HCT116 (cell line): ENCODE results near the gene CTIF. TPM values are rescaled to one million over a fixed set of nuclear protein-coding genes. Genes with fewer than 3 reads are reported as not detected.

ENCODE experiments used
- ATAC-seq: fragments of 200-7000 bp; cut with Tn5 transposase; 2 replicates; pipeline ENCODE4 v1.9.1; 2020; ENCODE audit warnings: mild to moderate bottlenecking, moderate library complexity
- BruUV-seq: library from RNA; stranded (reverse); fragments of 400-500 nt; replicated peaks from 2 replicates; lab custom pipeline; 2021; lab: Mats Ljungman, UMichigan
- CTCF ChIA-PET: fragments of 300-600 bp; sonication (Branson Sonifier 250); formaldehyde crosslinking; loops from one replicate; lab custom pipeline; 2021; ENCODE audit warnings: antibody characterized with exemption; lab: Charles Lee
- POLR2A ChIA-PET: fragments of 300-600, 350-600 bp; sonication (Branson Sonifier 250); formaldehyde crosslinking; loops from one replicate; lab custom pipeline; 2021; ENCODE audit warnings: antibody characterized with exemption; lab: Charles Lee
- RAD21 ChIA-PET, 2 experiments: fragments of 300-600 bp; sonication (Branson Sonifier 250); formaldehyde crosslinking; loops; one replicate each; lab custom pipeline; 2023; ENCODE audit warnings: low total read pairs in 2 of 2; ENCODE audit not compliant: uncharacterized antibody in 2 of 2, unreplicated experiment in 2 of 2, low non-redundant PET in 1 of 2; lab: Charles Lee
- DNase-seq: peaks from one replicate; pipeline ENCODE4 v3.0.0-alpha.2; 2010; ENCODE audit warnings: low read depth, low spot score
- H2AFZ ChIP-seq: fragments of 200-600 bp; shearing (Covaris generic), sonication (generic); 2 replicates; pipeline ENCODE4 v1.6.1; 2017; ENCODE audit warnings: low read depth, mixed run types, mixed read lengths, antibody characterized with exemption, low read length; ENCODE audit not compliant: poor library complexity, severe bottlenecking
- H3K27ac ChIP-seq: 2 replicates; pipeline ENCODE4 v1.5.1; 2012; ENCODE audit warnings: low read depth, low read length
- H3K27me3 ChIP-seq: fragments of 200-600 bp; sonication (generic); 2 replicates; pipeline ENCODE4 v1.6.1; 2016; ENCODE audit warnings: mixed run types, low read length, mixed read lengths; ENCODE audit not compliant: insufficient read depth
- H3K36me3 ChIP-seq, 2 experiments: fragments of 200-500 bp in 1 of 2; fragments of 200-600 bp in 1 of 2; sonication (Bioruptor generic) in 1 of 2; sonication (generic) in 1 of 2; 2 replicates each; pipeline versions ENCODE4 v1.5.1 to v1.6.1; 2014 to 2016; ENCODE audit warnings: low read length in 2 of 2, inconsistent platforms in 1 of 2, mixed read lengths in 1 of 2, mixed run types in 1 of 2; ENCODE audit not compliant: insufficient read depth in 2 of 2, control insufficient read depth in 1 of 2
- H3K4me1 ChIP-seq, 2 experiments: fragments of 200-600 bp in 1 of 2; sonication (generic) in 1 of 2; 2 replicates each; pipeline versions ENCODE4 v1.5.1 to v1.6.1; 2012 to 2017; ENCODE audit warnings: low read length in 2 of 2, inconsistent platforms in 1 of 2, mild to moderate bottlenecking in 1 of 2, mixed read lengths in 1 of 2, mixed run types in 1 of 2, moderate library complexity in 1 of 2; ENCODE audit not compliant: insufficient read depth in 2 of 2, control insufficient read depth in 1 of 2
- H3K4me2 ChIP-seq: fragments of 200-600 bp; sonication (generic); 2 replicates; pipeline ENCODE4 v1.6.1; 2017; ENCODE audit warnings: mixed run types, low read length, mixed read lengths
- H3K4me3 ChIP-seq, 2 experiments: fragments of 200-600 bp in 1 of 2; sonication (generic) in 1 of 2; replicated peaks in 1 of 2; 2 replicates each; pipeline ENCODE4 v1.5.1; 2011 to 2016; ENCODE audit warnings: low read length in 2 of 2, control low read depth in 1 of 2, low read depth in 1 of 2, mild to moderate bottlenecking in 1 of 2, mixed read lengths in 1 of 2, mixed run types in 1 of 2
- H3K79me2 ChIP-seq: fragments of 200-600 bp; sonication (generic); 2 replicates; pipeline ENCODE4 v1.6.1; 2017; ENCODE audit warnings: mild to moderate bottlenecking, mixed run types, low read length, moderate library complexity, mixed read lengths; ENCODE audit not compliant: insufficient read depth
- H3K9ac ChIP-seq: fragments of 200-600 bp; sonication (generic); 2 replicates; pipeline ENCODE4 v1.6.1; 2016; ENCODE audit warnings: low read length, mixed read lengths
- H3K9me2 ChIP-seq: fragments of 200-600 bp; sonication (generic), shearing (Covaris generic); 2 replicates; pipeline ENCODE4 v1.6.1; 2017; ENCODE audit warnings: mixed run types, mild to moderate bottlenecking, moderate library complexity; ENCODE audit not compliant: insufficient read depth
- H3K9me3 ChIP-seq, 2 experiments: fragments of 200-500 bp in 1 of 2; fragments of 200-600 bp in 1 of 2; sonication (Bioruptor generic) in 1 of 2; sonication (generic) in 1 of 2; 2 replicates each; pipeline ENCODE4 v1.6.1; 2014 to 2017; ENCODE audit warnings: low read length in 2 of 2, mixed read lengths in 2 of 2, inconsistent platforms in 1 of 2, low read depth in 1 of 2, mild to moderate bottlenecking in 1 of 2, mixed run types in 1 of 2, moderate library complexity in 1 of 2; ENCODE audit not compliant: control insufficient read depth in 1 of 2, insufficient read depth in 1 of 2
- H4K20me1 ChIP-seq: fragments of 200-600 bp; sonication (generic), shearing (Covaris generic); 2 replicates; pipeline ENCODE4 v1.6.1; 2017; ENCODE audit warnings: mixed run types, mild to moderate bottlenecking, moderate library complexity; ENCODE audit not compliant: insufficient read depth
- CBX3 ChIP-seq: IDR thresholded peaks from 2 replicates; pipeline ENCODE4 v1.6.1; 2012; ENCODE audit warnings: low read depth
- ELF1 ChIP-seq: IDR thresholded peaks from 2 replicates; pipeline ENCODE4 v1.6.1; 2012; ENCODE audit warnings: low read depth, borderline replicate concordance
- EZH2 ChIP-seq: fragments of 200-600 bp; sonication (generic); IDR thresholded peaks from 2 replicates; pipeline ENCODE4 v1.6.1; 2017; ENCODE audit warnings: antibody characterized with exemption, mixed run types
- JUND ChIP-seq: IDR thresholded peaks from 2 replicates; pipeline ENCODE4 v1.6.1; 2012
- POLR2A ChIP-seq: IDR thresholded peaks from 2 replicates; pipeline ENCODE4 v1.7.0; 2011; ENCODE audit warnings: borderline replicate concordance; ENCODE audit not compliant: insufficient read depth, insufficient read length; ENCODE audit errors: extremely low read depth
- POLR2AphosphoS5 ChIP-seq: IDR thresholded peaks from 2 replicates; pipeline ENCODE4 v1.6.1; 2011; ENCODE audit warnings: mild to moderate bottlenecking, low read depth, low read length, moderate library complexity
- REST ChIP-seq: IDR thresholded peaks from 2 replicates; pipeline ENCODE4 v1.6.1; 2012; ENCODE audit warnings: low read depth
- SP1 ChIP-seq: IDR thresholded peaks from 2 replicates; pipeline ENCODE4 v1.6.1; 2012; ENCODE audit warnings: low read depth
- ZNF274 ChIP-seq: fragments of 200-500 bp; sonication (Bioruptor generic); IDR thresholded peaks from 2 replicates; pipeline ENCODE4 v1.6.1; 2014; ENCODE audit warnings: mild to moderate bottlenecking, low read depth, low read length, inconsistent platforms
- intact Hi-C: fragments of 100-400 bp; cut with micrococcal nuclease; formaldehyde crosslinking; loops from 2 replicates; pipeline ENCODE4 v1.10.0; 2022
- total RNA-seq: library from RNA; stranded (reverse); gene quantifications from one replicate; pipeline ENCODE4 v1.2.1, GENCODE V29; 2021; ENCODE audit not compliant: unreplicated experiment

CTIF gene
- total RNA-seq, 1 experiment from 2014 or later: 19.7 TPM

DNA sequence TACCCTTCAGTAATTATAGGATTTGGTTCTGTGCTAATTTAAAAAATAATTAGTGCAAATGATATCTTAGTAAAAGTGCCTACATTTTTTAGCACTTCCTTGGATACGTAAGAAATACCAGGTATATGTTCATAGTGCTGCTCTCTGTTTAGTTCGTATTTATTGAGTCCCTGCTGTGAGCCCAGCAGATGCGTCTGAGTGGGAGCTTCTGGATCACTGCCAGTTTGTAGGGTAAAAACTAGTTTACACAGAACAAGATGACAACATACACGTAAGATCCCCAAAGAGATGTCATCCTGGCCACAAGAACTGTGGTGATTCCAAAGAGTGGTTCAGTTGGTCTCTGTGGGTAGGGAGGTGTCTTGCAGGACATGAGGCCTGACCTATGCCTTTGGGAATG lies 103.2 kb downstream of the CTIF start:
- H3K27ac ChIP-seq: no peak overlapping the region
- BruUV-seq: no TSS peak
- H3K4me3 ChIP-seq: no peak overlapping the region
- H2AFZ ChIP-seq: no peak overlapping the region
- no peaks in the 10 kb centered on the region for H3K9me2 ChIP-seq
- ChIA-PET RAD21 (no interaction called here), POLR2A (no interaction called here), CTCF (no interaction called here)
- H3K27me3 ChIP-seq: no peaks in the 10 kb centered on the region
- no peaks in the 10 kb centered on the region for H3K79me2 ChIP-seq
- TF ChIP-seq REST: no peak
- TF ChIP-seq ZNF274: no peak
- TF ChIP-seq POLR2AphosphoS5: no peak
- H3K9me3 ChIP-seq: peaks cover 0 to 8% of the 10 kb centered on the region in 2 experiments; a peak in 1 of 4 replicates
- DNase-seq (no peak), ATAC-seq (no peak)
- intact Hi-C loops: no loop called here
- no peaks in the 10 kb centered on the region for H3K4me1 ChIP-seq
- H3K36me3 ChIP-seq: no peaks in the 10 kb centered on the region; a peak in 1 of 4 replicates
- no peak overlapping the region for H3K9ac ChIP-seq
- no peak overlapping the region for H3K4me2 ChIP-seq
- H4K20me1 ChIP-seq: no peaks in the 10 kb centered on the region

- DNase-seq (no peak), ATAC-seq (no peak)
- peaks cover 0 to 8% of the 10 kb centered on the region in 2 experiments; a peak in 1 of 4 replicates for H3K9me3 ChIP-seq
- no peak overlapping the region for H3K4me2 ChIP-seq
- no peak overlapping the region for H3K9ac ChIP-seq
- H2AFZ ChIP-seq: no peak overlapping the region
- no peaks in the 10 kb centered on the region for H3K9me2 ChIP-seq
- TF ChIP-seq CBX3 (no peak), EZH2 (no peak), SP1 (no peak), JUND (no peak), POLR2A (no peak), ELF1 (no peak)
- TF ChIP-seq, all 23 proteins: peak for 0
- Histone ChIP-seq H3K27ac (no peak overlapping the region), H3K36me3 (no peaks in the 10 kb centered on the region; a peak in 1 of 4 replicates), H3K27me3 (no peaks in the 10 kb centered on the region), H3K4me1 (no peaks in the 10 kb centered on the region), H3K4me3 (no peak overlapping the region), H4K20me1 (no peaks in the 10 kb centered on the region), H3K79me2 (no peaks in the 10 kb centered on the region)
- intact Hi-C loops: no loop called here
- BruUV-seq: no TSS peak
- ChIA-PET CTCF (no interaction called here), RAD21 (no interaction called here), POLR2A (no interaction called here)
Measured at GRCh38 chr18:48642503-48642902, 103.7 kb downstream of the CTIF start.
